CD4-positive, alpha-beta T cell treated with Interleukin-17A for 4 hours (primary cell): ENCODE results near the gene DHRS3.

Experiments used
- DNase-seq: peaks from one replicate; pipeline ENCODE4 v3.0.0-alpha.2; 2020; ENCODE audit warnings: mixed read lengths

The DHRS3 gene

DNA sequence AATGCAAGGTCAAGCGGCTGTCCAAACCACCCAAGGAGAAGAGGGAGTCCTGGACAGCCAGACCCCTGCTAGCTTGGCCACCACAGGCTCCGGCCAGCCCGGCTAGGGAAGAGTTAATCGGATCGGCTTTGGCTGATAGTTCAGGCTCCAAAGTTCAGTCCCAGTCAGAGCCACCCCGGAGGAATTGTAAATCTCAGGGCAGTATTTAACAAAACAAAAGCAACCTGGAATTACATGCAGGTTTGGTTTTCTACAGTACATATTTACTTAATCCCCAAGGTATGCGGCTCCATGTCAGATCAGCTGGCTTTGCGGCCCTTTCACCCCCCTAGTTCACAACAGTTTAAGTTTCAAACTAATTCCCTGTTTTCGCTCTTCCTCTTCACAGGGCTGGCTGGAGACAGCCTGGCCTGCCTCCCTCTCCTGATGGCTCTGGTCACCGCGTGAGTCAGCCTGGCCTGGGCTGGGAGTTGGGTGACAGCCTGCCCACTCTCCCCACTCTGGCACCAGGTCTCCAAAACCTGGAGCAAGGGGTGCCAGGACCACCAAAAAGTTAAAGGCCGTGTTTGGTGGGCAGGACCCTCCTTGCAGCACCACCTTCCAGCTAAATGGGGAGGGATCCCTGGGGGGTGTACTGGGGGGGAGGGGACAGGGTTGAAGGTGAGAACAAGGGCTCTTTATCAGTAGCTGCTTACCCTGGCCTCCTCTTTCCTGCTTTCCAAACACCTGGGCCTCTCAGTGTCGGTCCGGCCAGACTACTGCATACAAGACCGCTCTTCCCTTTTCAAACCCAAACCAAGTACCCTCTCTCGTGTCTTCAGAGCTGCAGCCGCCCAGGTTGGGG is 1.9 kb downstream of the DHRS3 start:
- DNase-seq, result peak; percentile 36

DNA sequence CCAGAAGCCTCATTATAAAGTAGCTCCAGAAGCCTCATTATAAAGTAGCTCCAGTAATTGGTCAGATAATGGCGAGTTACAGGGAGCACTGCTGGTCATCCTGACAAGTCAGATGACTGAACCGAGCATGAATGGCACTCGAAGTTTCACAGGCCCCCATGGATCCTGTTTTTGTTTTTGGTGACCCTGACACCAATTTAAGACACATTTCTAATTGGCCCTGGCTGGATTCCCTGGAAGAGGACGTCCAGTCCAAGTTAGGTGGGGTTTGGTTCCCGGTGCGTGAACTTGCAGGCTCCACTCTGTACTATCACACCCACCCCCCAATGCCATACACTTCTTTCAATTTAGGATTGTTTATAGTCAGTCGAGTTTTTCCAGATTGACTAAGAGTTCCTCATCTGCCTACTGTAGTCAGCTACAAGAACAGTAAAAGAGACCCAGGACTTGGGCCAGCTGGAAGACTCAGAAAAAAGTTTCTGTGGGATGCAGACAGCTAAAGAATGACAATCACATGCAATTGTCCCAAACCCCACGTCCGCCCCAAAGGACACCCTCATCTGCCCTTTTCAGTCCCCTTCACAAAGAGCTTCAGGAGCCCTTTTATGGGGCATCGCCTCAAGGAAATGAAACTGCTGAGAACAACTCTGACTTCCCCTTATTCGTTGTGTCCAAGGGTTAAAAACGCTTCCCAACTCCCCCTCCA is 2.7 kb downstream of the DHRS3 start:
- DNase-seq, result no peak

DNA sequence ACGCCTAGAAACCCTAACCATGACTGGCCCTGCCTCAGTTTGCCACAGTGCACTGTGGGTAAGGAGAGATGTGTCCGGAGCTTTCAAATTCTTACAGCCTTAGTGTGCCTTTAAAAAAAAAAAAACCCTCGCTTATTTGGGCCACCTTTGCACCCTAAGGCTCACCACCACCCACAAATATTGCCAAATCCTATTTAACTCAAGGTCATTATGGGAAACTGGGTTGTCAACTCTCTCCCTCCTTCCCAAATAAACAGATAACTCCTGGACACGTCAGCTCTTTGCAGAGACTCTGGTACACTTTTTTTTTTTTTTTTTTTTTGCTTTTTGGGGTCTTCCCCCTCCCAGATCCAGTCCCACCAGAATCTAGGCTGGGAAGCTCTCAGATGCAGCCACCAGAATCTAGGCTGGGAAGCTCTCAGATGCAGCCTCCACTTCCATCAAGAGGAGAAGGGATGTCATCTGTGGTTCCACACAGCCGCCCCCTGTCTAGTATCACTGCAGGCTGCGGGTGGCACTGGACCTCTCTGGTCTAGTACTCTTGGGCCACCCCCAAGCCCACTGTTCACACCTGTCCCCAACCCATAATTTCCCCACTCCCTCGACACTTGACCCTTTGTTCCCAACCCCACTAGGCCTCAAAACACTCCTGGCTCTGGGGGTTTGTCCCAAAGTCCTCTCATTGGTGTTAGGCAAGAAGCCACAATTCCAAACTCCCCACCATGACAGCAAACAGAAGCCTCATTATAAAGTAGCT is 3.4 kb downstream of the DHRS3 start:
- DNase-seq, result no peak

DNA sequence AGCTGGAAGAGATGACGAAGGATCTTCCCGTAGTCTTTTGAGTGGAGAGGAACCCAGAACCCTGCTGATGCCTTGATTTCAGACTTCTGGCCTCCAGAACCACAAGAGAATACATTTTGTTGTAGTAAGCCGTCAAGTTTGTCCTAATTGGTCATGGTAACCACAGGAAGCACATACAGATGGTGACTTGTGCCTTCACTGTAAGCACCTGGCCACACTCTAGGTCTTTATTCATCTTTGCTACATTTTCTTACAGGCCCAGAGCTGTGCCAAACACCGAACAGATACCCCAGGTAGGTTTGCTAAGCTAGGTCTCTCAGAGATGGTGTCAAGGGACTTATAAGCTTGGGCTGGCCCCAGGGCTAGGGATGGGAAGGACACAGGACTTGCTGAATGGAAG is 4.8 kb downstream of the DHRS3 start:
- DNase-seq, result no peak

DNA sequence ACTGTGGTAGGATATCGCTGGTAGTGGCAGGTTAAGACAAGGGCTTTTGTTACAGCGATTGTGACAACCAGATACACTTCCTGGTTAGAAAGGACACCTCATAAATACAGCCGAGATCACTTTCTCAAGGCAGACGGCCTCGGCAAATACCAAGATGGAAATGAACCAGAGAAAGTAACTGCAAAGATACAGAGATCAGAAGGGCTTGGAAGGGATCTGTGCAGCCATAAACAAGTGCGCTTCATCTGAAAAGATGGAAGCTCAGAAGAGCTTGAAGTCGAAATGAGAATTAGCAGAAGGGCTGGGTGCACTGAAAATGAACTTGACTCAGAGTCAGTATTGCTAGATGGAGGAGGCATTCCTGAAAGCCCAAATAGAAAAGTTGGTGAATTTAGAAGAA is 7.1 kb downstream of the DHRS3 start:
- no peak for DNase-seq

DNA sequence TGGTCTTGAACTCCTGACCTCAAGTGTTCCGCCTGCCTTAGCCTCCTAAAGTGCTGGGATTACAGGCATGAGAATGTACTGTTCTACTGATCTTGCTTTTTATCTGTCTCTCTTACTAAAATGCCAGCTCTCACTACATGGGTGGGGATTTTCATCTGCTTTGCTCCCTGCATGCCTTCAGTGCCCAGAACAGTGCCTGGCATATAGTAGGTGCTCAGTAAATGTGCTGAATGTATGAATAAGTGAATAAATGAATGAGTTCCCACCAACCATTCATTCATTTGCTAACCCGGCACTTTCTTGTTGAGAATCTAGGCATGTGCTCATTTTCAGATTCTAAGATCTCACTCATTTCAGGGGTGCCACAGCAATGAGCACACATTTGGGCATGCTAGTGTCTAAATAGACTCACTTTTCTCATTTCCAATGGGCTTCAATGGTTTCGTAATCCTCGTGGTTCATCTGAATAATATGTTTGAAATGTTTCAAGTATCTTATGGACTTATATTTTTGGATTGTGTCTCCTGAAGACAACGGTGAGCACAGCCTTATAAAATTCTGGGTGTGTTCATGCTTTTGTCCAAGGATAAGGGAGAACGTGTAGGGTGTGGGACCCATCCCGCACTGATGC is 7.6 kb downstream of the DHRS3 start:
- no peak for DNase-seq

DNA sequence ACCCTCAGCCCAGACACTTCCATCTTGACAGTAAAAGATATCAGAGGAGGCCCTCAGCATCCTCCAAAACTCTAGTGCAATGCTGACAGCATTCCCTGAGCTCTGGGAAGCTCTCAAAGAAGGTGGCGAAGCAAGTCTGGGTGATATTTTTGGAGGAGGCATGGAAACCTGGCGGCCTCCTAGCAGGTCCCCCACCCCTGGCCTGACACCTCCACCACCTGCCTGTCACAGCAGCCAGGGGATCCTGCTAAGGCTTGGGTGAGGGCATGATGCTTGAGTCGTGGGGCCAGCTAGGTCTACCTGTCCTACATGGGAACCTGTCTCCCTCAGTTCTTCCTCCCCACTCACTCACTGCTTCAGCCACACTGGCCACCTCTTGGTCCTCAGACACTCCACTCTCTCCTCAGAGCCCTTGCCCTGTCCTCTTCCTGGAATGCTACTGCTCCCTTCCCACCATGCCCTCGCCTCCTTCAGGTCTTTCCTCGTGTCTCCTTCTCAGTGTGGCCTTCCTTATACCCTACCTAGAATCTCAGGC is 8.5 kb downstream of the DHRS3 start:
- DNase-seq, result no peak

DNA sequence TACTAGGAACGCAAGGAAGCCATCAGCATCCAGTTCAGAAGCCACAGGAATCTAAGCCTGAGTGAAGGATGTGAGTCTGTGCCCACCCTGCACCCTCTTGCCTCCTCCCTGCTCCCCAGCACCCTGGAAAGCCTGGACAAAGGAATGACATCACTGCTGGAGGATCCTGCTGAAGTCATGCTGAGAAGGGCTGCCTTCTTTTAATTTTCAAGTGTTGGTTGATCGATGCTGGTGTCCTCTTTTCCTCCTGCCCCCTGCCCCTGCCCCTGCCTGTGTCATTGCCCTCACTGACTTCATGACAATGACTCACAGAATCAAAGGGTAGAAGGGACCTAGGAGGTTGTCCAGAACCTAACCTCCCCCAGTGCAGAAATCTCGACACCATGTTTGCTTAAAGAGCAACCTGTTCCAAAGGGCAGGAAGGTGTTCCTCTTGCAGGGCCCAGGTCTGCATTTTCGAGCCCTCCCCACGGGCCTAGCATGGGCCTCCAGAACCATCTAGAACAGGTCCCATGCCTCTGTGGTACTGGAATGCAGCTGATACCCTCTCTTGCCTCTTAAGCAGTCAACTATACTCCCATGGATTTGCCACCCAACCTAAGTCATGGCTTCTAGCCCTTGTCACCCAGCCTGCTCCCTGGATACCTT is 9.6 kb downstream of the DHRS3 start:
- no peak for DNase-seq

DNA sequence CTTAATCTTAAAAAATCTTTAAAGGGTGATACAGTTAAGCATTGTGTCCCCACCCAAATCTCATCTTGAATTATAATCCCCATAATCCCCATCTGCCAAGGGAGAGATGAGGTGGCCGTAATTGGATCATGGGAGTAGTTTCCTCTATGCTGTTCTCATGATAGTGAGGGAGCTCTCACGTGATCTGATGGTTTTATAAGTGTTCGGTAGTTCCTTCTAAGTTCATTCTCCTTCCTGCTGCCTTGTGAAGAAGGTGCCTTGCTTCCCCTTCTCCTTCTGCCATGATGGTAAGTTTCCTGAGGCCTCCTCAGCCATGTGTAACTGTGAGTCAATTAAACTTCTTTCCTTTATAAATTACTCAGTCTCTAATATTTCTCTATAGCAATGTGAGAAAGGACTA is 10.7 kb downstream of the DHRS3 start:
- no peak for DNase-seq

DNA sequence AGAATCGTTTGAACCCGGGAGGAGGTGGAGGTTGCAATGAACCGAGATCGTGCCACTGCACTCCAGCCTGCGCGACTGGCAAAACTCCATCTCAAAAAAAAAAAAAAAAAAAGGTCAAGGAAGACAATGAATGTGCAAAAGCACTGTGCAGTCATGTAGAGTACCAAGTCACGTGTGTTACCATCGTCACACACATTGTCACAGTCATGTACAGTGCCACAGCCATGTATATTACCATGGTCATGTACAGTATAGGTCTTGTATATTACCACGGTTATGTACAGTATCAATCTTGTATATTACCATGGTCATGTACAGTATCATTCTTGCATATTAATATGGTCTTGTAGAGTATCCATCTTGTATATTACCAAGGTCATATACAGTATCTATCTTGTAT is 13.0 kb downstream of the DHRS3 start:
- no peak for DNase-seq

DNA sequence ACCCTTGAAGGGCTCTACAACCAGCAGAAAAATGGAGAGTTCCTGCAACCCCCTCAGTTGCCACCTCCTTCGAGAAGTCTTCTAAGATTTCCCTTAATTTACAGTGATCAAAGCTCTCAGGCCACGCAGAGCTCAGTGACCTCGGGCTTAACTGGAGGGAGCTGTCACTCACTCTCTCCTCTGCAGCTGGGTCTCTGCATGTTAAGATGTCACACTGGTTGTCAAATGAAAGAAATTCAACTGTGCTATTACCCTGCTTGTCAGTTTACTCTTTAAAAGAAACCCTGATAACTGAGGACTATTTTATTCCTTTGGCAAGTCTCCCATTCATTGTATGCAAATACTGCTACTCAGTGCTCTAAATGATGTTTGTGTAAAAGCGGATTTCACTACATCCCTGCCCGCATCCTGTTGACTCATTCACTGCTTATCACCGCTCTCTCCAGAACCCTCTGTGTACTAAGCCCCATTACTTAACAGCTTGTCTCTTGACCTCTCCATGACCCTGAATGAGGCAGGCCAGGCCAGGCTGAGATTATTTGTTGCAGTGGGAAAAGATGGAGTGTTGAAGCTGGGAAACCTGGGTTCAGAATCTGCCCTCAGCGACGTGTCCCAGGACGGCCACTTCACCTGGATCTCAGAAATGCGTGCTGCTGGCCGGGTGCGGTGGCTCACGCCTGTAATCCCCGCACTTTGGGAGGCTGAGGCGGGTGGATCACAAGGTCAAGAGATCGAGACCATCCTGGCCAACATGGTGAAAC is 13.7 kb downstream of the DHRS3 start:
- DNase-seq, result peak; percentile 76

DNA sequence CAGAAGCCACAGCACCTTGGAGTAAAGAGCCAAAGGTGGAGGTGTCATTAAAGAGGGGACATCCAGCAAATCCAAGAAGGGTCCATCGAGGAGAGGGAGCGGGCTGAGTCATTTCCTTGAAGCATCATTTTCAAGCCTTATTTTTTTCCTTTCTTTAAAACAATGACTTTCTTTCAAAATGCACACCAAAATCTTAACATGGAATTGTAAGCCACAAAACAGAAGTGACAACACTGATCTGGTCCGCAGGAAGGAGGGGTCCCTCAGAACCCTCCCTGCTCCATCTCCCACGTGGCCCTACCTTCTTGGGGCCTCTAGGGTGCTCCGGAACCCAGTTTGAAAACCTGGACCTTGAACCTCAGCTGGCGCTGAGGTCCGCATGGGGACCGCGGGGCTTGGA is 14.8 kb downstream of the DHRS3 start:
- DNase-seq, result no peak

DNA sequence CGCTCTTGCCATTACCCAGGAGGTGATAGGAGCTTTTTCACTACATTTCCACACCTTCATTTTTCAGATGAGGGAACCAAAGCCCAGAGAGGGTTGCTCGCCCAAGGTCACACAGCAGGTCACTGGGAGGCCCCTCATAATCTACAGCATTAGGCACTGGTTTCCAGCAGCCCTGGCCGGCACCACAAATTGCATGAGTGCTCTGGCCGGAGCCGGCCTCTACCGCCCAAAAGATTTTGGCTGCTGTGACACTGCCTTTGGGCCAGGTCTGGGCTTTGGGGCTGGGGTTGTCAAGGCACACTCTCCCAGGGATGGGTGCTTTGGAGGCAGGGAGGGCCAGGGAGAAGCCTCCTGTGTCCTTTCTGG is 15.4 kb downstream of the DHRS3 start:
- no peak for DNase-seq

DNA sequence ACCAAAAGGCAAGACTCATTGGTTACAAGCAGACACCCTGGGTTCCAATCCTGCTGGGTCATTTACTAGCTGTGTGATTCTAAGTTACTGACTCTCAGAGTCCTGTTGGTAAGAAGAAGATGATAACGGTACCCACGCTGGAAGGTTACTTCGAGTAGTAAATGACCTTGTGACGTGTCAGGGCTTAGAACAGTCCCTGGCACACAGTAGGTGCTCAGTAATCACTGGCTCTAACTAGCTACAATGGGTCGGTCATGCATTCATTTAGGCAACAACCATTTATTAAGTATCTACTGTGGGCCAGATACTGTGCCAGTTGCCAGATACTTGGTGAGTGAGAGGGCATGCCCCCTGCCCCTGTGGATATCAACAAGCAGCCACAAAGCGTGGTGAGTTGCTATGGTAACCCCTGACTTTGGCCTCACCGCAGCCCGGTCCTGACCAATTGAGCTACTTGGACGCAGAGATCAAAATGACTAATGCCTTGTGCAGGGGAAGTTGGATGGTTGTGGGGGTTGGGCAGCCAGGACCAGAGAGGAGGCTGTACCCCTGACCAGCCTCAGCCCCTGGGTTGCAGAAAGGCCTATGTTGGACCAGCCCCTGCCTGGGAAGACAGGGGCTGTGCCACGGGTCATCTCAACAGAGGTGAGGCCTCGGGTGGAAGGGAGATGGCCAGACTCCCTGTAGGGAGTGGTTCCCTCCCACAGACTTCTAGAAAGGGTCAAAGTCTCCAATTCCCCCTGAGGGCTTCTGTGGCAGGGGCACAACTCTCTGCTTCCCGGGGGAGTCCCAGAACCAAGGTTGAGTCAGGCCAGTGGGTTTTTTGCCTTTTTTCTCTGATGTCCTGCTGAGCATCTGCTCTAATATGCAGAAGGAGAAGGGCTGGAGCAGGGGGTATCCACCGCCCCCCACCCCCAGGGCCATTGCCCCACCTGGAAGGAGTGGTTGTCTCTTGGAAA is 16.0 kb downstream of the DHRS3 start:
- no peak for DNase-seq

DNA sequence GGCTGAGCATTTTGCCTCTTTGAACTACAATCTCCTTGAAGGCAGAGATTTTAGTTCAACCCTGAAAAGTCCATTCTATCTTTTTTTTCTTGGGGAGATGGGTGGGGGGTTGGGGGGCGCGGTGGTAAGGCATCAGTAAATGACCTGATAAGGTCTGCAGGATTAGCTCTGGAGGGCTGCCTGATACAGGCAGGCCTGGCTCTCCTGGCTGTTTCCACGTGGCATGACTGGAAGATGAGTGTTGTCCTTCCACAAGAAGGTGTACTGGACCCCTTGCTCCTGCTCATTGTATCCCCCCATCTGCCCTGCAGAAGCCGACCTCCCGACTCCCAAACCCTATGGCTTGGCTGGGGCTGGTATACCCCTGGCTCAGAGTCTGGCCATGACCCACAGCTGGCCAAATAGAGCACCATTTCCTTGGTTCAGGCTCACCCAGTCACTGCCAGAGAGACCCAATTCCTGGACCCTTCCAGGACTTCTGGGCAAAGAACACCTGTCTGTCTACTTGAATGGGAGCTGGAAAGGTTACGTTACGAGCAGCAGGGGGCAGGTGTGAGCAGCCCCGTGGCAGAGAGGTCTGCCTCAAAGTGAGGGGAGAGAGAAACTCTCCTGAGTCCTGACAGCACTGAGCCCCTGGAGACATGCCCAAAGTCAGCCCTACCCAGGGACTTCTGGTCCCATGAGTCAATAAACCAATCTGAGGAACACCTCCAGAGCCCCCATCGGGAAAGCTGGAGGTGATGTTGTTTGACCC is 17.0 kb downstream of the DHRS3 start:
- DNase-seq, result peak; percentile 79

DNA sequence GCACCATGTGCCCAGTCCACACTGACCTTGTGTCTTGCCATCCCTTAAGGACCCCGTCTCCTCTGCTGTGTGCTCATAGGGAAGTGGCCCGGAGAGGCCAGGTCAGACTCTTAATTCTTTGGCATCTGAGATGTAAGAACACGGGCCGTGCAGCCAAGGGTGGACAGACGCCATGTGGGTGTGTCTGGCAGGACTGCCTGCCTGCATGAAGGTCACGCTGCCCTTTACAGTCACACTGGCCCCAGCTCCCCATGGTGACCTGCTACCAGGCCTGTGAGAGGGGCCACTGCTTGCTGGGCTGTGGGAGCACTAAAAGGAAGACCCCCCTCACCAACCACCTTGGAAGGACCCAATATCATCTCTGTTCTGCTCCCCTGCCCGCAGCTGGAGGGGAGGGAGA is 17.7 kb downstream of the DHRS3 start:
- DNase-seq, result no peak

DNA sequence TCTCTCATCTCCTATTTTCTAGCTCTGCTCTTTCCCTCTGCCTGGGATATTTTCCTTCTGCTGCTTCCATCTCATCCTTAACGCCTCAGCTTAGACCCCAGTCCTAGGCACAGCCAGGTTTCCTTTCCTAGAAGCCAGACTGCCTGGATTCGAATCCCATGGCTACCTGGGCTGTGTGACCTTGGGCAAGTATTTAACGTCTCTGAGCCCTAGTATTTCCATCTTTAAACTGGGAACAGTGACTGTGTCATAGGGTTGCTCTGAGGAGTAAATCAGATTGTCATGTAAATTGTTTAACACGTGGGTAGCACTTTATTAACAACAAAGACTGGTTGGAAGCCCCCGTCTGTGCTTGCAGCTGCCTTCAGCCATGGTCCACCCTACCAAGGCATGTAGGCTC is 18.4 kb downstream of the DHRS3 start:
- DNase-seq, result no peak

DNA sequence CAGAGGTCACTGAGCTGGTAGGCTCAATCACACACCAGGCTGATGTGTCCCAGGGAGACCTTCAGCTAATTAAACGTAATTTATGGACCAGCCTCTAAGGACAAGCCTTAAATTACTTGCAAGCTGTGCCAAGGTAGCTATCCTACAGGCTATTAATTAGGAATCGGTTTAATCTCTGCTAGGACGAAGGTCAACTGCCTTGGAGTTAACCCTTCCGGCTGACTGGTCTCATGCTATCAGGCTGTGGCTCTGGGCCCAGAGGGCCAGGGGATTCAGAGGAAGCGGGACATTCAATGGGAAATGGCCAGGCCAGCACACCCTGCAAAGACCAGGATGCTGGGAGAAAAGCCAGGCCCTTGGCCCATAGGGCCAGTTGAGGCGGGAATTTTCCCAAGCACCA is 19.0 kb downstream of the DHRS3 start:
- DNase-seq, result no peak

DNA sequence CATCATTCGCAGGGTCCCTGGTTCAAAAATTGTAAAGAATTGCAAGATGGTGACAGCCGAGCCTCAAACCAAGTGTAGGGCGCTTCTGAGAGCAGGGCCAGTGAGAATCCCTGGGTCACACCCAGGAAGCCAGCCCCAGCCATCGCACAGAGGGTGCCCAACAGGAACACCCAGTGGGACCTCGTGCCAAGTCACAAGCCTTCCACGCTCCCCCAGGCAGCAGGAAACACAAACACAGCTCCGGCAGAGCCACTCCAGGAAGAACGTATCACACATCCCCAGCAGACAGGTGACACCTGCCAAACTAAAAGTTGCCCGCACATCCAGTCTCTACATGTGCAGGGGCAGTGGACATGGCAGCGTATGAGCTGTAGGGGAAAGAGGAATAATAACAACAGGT is 20.2 kb downstream of the DHRS3 start:
- peak; percentile 18 for DNase-seq
